ENCODE results near the gene RAET1E. TPM values are rescaled to one million over a fixed set of nuclear protein-coding genes. Genes with fewer than 3 reads are reported as not detected.

Gene RAET1E
- total RNA-seq, 1 donor: not detected

DNA sequence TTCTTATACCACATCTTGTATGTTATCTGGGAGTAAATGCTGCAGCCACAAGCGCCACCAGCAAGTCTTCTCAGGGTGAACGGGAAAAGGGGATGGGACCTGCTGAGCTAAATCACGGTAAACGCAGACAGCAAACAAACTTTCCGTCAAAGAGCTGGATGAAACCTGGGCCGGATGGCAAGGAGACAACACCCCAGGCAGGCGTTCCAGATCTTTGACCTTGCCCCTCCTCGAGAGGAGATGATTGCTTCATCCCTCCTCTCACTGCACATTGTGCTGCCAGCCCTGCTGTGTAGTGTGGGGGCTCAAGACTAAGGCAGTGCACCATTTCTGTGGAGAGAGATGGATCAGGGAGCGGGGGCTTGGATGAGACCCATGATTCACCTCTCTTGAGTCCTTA, 9.8 kb downstream of the RAET1E start:
- no peak for DNase-seq (ENCODE audit: low read depth)
- TF ChIP-seq, protein P1, sequence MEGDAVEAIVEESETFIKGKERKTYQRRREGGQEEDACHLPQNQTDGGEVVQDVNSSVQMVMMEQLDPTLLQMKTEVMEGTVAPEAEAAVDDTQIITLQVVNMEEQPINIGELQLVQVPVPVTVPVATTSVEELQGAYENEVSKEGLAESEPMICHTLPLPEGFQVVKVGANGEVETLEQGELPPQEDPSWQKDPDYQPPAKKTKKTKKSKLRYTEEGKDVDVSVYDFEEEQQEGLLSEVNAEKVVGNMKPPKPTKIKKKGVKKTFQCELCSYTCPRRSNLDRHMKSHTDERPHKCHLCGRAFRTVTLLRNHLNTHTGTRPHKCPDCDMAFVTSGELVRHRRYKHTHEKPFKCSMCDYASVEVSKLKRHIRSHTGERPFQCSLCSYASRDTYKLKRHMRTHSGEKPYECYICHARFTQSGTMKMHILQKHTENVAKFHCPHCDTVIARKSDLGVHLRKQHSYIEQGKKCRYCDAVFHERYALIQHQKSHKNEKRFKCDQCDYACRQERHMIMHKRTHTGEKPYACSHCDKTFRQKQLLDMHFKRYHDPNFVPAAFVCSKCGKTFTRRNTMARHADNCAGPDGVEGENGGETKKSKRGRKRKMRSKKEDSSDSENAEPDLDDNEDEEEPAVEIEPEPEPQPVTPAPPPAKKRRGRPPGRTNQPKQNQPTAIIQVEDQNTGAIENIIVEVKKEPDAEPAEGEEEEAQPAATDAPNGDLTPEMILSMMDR (IDR thresholded peaks at IDR 0.05; ENCODE audit: insufficient read depth, low read depth, low read length): no peak
- no peak overlapping the region for H3K4me3 ChIP-seq (ENCODE audit: low read depth, low read length)

DNA sequence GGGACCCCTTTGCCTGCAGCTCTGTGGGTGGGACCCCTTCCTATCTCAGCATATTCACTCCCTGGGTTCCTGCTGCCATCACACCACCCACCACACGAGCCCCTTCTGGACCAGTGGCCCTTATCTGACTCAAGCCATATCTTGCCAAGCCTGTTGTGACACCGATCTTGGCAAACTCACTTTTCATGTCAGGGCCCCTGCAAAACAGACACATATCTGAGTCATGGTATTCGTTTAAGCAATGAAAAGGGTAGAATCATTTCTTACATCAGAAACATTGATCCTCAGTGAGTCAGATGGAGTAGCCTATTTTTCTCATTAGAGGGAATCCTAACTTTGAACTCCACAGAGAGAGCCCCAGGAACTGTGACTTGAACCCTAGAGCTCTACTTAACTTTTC, 10.6 kb downstream of the RAET1E start:
- peak; percentile 62 for DNase-seq (ENCODE audit: low read depth)
- TF ChIP-seq, protein P1 (IDR thresholded peaks at IDR 0.05; ENCODE audit: insufficient read depth, low read depth, low read length): no peak
- no peak overlapping the region for H3K4me3 ChIP-seq (ENCODE audit: low read depth, low read length)

- no peak for DNase-seq (ENCODE audit: low read depth)
Observed at GRCh38 chr6:149885888-149886287, 12.0 kb downstream of the RAET1E start.

GRCh38 chr6:149884617-149885016, 13.3 kb downstream of the RAET1E start:
- DNase-seq (ENCODE audit: low read depth): no peak
- TF ChIP-seq, protein P1 (IDR thresholded peaks at IDR 0.05; ENCODE audit: insufficient read depth, low read depth, low read length): no peak
- H3K4me3 ChIP-seq (ENCODE audit: low read depth, low read length): no peak overlapping the region

More at GRCh38 chr6:149885888-149886287, 12.0 kb downstream of the RAET1E start:
- TF ChIP-seq, protein P1 (IDR thresholded peaks at IDR 0.05; ENCODE audit: insufficient read depth, low read depth, low read length): no peak
- no peak overlapping the region for H3K4me3 ChIP-seq (ENCODE audit: low read depth, low read length)

DNA sequence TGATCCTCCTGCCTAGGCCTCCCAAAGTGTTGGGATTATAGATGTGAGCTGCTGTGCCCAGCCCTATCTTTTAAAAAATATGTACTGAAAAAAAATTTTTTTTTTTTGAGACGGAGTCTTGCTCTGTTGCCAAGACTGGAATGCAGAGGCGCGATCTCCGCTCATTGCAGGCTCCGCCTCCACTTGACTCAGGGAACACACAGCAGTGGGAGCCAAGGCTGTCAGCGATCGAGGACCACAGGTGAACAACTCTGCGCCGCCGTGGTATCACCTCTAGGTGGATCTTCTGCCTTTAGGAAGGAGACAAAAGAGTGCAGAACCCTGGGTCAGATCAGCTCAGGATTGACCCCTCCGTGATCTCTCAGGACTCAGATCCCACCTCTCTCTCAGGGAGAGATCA, 13.7 kb downstream of the RAET1E start:
- DNase-seq (ENCODE audit: low read depth): peak; percentile 16
- TF ChIP-seq, protein P1 (IDR thresholded peaks at IDR 0.05; ENCODE audit: insufficient read depth, low read depth, low read length): no peak
- H3K4me3 ChIP-seq (ENCODE audit: low read depth, low read length): no peak overlapping the region

GRCh38 chr6:149881860-149882259, 16.1 kb downstream of the RAET1E start:
- H3K4me3 ChIP-seq (ENCODE audit: low read depth, low read length): no peak overlapping the region
- TF ChIP-seq, protein P1 (IDR thresholded peaks at IDR 0.05; ENCODE audit: insufficient read depth, low read depth, low read length): no peak
- no peak for DNase-seq (ENCODE audit: low read depth)

DNA sequence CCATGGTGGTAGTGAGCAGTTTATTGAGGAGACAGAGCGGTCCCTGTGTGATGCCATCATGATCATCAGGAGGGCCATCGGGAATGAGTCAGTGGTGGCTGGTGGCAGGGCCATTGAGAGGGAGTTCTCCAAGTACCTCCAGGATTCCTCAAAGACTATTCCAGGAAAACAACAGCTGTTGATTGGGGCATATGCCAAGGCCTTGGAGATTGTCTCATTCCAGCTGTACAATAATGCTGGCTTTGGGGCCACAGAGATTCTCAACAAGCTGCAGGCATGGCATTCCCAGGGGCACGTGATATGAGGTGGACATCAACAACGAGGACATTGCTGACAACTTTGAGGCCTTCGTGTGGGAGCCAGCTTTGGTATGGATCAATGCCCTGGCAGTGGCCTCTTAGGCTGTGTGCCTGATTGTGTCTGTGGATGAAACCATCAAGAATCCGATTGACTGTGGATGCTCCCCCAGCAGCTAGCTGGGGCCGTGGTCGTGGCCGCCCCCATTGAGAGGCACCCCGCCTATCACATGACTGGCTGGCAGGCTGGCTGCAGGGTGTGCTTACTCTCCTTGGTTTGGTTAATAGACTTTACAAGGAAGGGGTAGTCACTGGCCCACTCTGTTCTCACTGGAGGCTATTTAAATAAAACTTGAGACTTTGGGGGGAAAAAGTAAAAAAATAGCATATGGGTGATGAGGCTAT, 16.7 kb downstream of the RAET1E start:
- no peak for DNase-seq (ENCODE audit: low read depth)
- TF ChIP-seq, protein P1 (IDR thresholded peaks at IDR 0.05; ENCODE audit: insufficient read depth, low read depth, low read length): no peak

More for the DNA sequence above, 16.7 kb downstream of the RAET1E start:
- no peak overlapping the region for H3K4me3 ChIP-seq (ENCODE audit: low read depth, low read length)
